Body of pancreas (tissue), 4 donors: ENCODE results near the gene GNB1L. TPM values are rescaled to one million over a fixed set of nuclear protein-coding genes. Genes with fewer than 3 reads are reported as not detected.

Source experiments
- ATAC-seq: fragments of 150-250 bp; one replicate; pipeline ENCODE4 v1.9.1; 2016
- DNase-seq, 4 donors: peaks; one replicate each; pipeline ENCODE4 v3.0.0-alpha.2; 2019
- H3K27ac ChIP-seq, 4 donors: fragments of 200-600 bp; sonication (generic); 1 replicate in 3 of 4; 2 replicates in 1 of 4; pipeline versions ENCODE4 v1.5.1 to v1.6.1; 2016 to 2019; ENCODE audit warnings: mild to moderate bottlenecking in 1 of 4, mixed read lengths in 1 of 4, moderate library complexity in 1 of 4
- H3K27me3 ChIP-seq, 2 donors: fragments of 200-600 bp; sonication (generic); one replicate each; pipeline ENCODE4 v1.6.0; 2016; ENCODE audit warnings: mild to moderate bottlenecking in 1 of 2
- H3K36me3 ChIP-seq, 2 donors: fragments of 200-600 bp; sonication (generic); replicated peaks in 1 of 2; 2 replicates each; pipeline ENCODE4 v1.5.1; 2016; ENCODE audit warnings: low read depth in 2 of 2; ENCODE audit not compliant: insufficient read depth in 1 of 2
- H3K4me1 ChIP-seq: fragments of 200-600 bp; sonication (generic); one replicate; pipeline ENCODE4 v1.6.0; 2016
- H3K4me3 ChIP-seq, 2 donors: fragments of 200-600 bp; sonication (generic); 1 replicate in 1 of 2; 2 replicates in 1 of 2; pipeline ENCODE4 v1.5.1; 2016 to 2019
- H3K9me3 ChIP-seq, 3 donors: fragments of 200-600 bp; sonication (generic); 1 replicate in 2 of 3; 2 replicates in 1 of 3; pipeline ENCODE4 v1.5.1; 2016
- POLR2A ChIP-seq, 3 donors: fragments of 450-650 bp; IDR thresholded peaks; one replicate each; pipeline ENCODE4 v1.6.1; 2016; ENCODE audit warnings: antibody characterized with exemption in 3 of 3, mild to moderate bottlenecking in 2 of 3
- WGBS, 2 donors: methylation state at CpG; one replicate each; pipeline ENCODE4 v1.1.5; 2017; 5-methylcytosine and 5-hydroxymethylcytosine counted together
- intact Hi-C: fragments of 100-400 bp; cut with DNase I; formaldehyde crosslinking; loops from one replicate; pipeline ENCODE4 v1.15.1; 2023
- total RNA-seq, 2 donors: library from RNA; depleted of rRNA; stranded (reverse); fragments of >200 nt; gene quantifications; one replicate each; pipeline ENCODE4 v1.1.0, GENCODE V29; 2016
- TF ChIP-seq, protein P1 (sequence below), 7 experiments: fragments of 450-650 bp in 4 of 7; fragments of 200-600 bp in 3 of 7; sonication (generic) in 3 of 7; IDR thresholded peaks; one replicate each; pipeline ENCODE4 v1.5.1; 2016 to 2019; ENCODE audit warnings: antibody characterized with exemption in 7 of 7

GNB1L gene
- total RNA-seq, 2 donors from 2014 or later, result 1.3 to 3.3 TPM

- no peak overlapping the region for H3K27ac ChIP-seq
- no peak overlapping the region for H3K4me3 ChIP-seq
- H3K36me3 ChIP-seq, result no peaks in the 10 kb centered on the region
- peaks cover 24% of the 10 kb centered on the region for H3K4me1 ChIP-seq
- H3K27me3 ChIP-seq, result peaks cover 0 to 22% of the 10 kb centered on the region in 2 donors
- no peaks in the 10 kb centered on the region for H3K9me3 ChIP-seq
- DNase-seq (no peak), ATAC-seq (no peak)
- intact Hi-C loops, result no loop called here
- TF ChIP-seq, protein P1, sequence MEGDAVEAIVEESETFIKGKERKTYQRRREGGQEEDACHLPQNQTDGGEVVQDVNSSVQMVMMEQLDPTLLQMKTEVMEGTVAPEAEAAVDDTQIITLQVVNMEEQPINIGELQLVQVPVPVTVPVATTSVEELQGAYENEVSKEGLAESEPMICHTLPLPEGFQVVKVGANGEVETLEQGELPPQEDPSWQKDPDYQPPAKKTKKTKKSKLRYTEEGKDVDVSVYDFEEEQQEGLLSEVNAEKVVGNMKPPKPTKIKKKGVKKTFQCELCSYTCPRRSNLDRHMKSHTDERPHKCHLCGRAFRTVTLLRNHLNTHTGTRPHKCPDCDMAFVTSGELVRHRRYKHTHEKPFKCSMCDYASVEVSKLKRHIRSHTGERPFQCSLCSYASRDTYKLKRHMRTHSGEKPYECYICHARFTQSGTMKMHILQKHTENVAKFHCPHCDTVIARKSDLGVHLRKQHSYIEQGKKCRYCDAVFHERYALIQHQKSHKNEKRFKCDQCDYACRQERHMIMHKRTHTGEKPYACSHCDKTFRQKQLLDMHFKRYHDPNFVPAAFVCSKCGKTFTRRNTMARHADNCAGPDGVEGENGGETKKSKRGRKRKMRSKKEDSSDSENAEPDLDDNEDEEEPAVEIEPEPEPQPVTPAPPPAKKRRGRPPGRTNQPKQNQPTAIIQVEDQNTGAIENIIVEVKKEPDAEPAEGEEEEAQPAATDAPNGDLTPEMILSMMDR (IDR thresholded peaks at IDR 0.05), result no peak
- no peak for TF ChIP-seq POLR2A (IDR thresholded peaks at IDR 0.05)
- 60 to 69% methylated on average over 11 to 14 of the region's 14 CpGs for WGBS, 2 donors
These were observed 100.5 kb downstream of the GNB1L start for GRCh38 chr22:19753996-19754700.

DNA sequence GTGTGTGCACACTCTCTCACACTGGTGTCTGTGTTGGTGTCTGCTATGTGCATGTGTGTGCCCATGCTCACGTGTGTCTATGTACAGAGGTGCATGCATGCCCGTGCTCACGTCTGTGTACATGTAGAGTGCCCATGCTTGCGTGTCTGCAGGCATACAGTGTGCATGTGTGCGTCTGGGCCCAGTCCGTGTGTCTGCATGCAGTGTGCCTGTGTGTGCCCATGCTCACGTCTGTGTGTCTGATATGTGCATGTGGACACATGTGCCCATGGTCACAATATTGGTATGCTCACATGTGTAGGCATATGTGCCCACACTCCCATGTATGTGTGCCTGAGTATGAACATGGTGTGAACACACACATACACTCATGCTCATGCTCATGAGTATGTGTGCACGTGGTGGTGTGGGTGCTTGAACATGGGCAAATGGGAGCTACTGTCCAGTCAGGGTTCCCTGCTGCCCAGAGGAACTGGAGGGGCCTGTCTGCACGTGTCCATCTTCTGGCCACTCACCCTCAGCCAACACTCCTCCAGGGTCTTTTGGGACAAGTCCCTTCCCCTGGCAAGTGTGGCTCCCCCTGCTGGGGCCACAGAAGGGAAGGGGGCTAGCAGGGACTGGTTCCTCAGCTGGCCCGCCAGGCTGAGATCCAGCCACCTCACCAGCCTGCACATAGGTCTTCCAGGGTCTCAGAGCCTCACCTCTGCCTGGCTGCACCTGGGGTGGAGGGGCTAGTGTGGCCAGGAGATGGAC is 101.4 kb downstream of the GNB1L start:
- peaks cover 0 to 22% of the 10 kb centered on the region in 2 donors for H3K27me3 ChIP-seq

DNA sequence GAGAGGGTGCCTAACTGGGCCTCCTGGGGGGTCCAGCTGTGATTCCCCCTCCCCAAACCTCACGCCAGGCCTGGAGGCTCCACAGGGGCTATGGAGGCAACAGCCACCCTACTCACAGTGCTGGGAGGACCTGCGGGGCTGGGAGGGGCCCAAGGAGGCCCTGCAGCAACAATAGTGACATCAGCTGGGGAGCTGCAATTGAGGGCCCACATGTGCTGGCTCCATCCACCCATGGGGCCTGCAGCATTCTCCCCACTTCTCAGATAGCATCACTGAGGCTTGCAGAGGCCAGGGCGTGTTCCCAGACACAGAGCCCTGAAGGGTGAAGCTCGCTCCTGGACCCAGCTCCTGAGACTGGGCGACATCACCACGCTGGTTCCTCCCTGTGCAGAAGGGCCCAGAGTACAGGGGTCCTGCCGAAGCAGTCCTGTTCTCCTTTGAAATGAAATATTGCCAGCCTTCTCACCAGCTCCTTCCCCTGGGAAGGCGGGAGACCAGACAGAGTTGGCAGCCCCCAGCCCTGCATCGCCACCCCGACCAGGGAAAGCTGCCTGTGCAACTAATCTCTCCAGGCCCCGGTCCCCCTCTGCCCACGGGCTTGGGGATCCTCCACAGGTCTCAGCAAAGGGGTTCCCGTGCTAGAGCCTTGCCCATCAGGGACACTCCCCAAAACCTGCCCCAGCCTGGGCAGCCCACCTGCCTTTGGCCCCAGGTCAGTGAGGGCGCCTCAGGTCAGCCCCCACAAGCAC is 103.0 kb downstream of the GNB1L start:
- intact Hi-C loops, result no loop called here
- Histone ChIP-seq H3K27ac (no peak overlapping the region), H3K36me3 (no peaks in the 10 kb centered on the region), H3K4me3 (no peak overlapping the region), H3K27me3 (peaks cover 0 to 18% of the 10 kb centered on the region in 2 donors), H3K9me3 (no peaks in the 10 kb centered on the region), H3K4me1 (peaks cover 17% of the 10 kb centered on the region)
- DNase-seq, result no peak
- no peak for TF ChIP-seq POLR2A (IDR thresholded peaks at IDR 0.05)
- TF ChIP-seq, protein P1 (IDR thresholded peaks at IDR 0.05), result no peak
- no peak for ATAC-seq
- 80 to 94% methylated on average over 3 to 13 of the region's 14 CpGs for WGBS, 2 donors

More for the DNA sequence above, 101.4 kb downstream of the GNB1L start:
- Histone ChIP-seq H3K36me3 (no peaks in the 10 kb centered on the region), H3K27ac (no peak overlapping the region), H3K9me3 (no peaks in the 10 kb centered on the region), H3K4me3 (no peak overlapping the region), H3K4me1 (peaks cover 23% of the 10 kb centered on the region)
- TF ChIP-seq, protein P1 (IDR thresholded peaks at IDR 0.05), result no peak
- TF ChIP-seq POLR2A (IDR thresholded peaks at IDR 0.05), result no peak
- ATAC-seq, result no peak
- no peak for DNase-seq
- WGBS, 2 donors, result 60 to 69% methylated on average over 1 to 10 of the region's 10 CpGs
- intact Hi-C loops, result no loop called here

DNA sequence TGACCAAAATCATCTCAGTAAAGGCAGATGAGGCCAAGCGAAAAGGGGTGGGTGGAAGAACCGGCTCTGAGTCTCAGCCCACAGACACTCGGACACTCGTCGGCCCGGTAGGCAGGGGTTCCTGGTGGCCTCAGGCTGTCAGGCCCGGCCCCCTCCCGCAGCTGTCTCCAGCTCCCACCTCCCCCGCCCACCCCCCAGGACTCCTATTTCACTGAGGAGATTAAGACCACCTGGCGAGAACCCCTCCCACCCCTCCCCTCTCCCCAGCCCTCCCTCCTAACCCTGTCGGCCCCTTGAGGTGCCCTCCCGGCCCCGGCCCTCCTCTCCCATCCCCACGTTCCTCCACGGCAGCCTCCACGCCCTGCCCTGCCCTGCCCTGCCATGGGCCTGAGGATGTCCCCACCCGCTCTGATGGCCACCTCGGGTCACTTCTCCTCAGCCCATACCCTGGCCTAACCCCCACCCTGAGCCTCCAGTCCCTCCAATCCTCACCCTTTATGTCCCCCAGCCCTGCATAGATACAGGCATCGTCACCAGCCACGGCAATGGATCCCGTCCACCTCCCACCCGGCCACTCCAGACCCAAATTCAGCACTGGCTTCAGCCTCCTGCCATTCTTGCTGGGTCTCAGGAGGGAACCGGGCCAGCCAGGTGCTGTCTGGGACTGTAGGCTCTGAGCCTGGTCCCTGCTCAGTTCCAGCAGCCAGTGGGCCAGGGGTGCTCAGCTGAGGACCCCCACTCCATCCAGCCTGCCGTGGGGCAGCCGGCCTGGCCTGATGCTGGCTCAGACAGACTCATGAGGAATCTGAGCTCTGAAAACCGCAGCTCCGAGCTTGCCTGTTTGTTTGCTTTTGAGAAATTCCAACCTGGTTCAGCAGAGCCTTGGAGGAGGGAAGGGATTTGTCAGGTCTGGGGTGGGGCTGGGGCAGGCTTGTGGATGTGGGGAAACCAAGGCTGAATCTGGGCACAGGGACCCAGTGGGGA is 103.9 kb downstream of the GNB1L start:
- Histone ChIP-seq H3K27me3 (peaks cover 0 to 11% of the 10 kb centered on the region in 2 donors), H3K4me1 (peaks cover 9% of the 10 kb centered on the region), H3K36me3 (no peaks in the 10 kb centered on the region), H3K4me3 (no peak overlapping the region), H3K9me3 (no peaks in the 10 kb centered on the region), H3K27ac (no peak overlapping the region)
- TF ChIP-seq POLR2A (IDR thresholded peaks at IDR 0.05), result no peak
- TF ChIP-seq, protein P1 (IDR thresholded peaks at IDR 0.05), result no peak
- intact Hi-C loops, result no loop called here
- 54 to 58% methylated on average over 7 to 25 of the region's 27 CpGs for WGBS, 2 donors
- DNase-seq (no peak), ATAC-seq (no peak)
